ENCODE data around the gene SLC6A18.

GRCh38 chr5:1228120-1228519, 2.9 kb downstream of the SLC6A18 start:
- TF ChIP-seq SPI1 (IDR thresholded peaks at IDR 0.05; ENCODE audit: low read depth, low read length): no peak
- no peak for TF ChIP-seq POLR2AphosphoS5 (IDR thresholded peaks at IDR 0.05; ENCODE audit: low read depth, low read length)
- no peak for TF ChIP-seq POLR2A (IDR thresholded peaks at IDR 0.05; ENCODE audit: low read depth, low read length)
- TF ChIP-seq POU2F2 (IDR thresholded peaks at IDR 0.05; ENCODE audit: low read depth, low read length): no peak
